Measurements from ENCODE around the gene EID2. TPM values are rescaled to one million over a fixed set of nuclear protein-coding genes. Genes with fewer than 3 reads are reported as not detected.

Gene EID2
- total RNA-seq, 1 donor from 2014 or later = 13.5 TPM

Other genes with a start within 250 kb of the EID2 start
- not detected for gene IFNL1, start 243.8 kb downstream of the EID2 start, total RNA-seq
- 2.2 TPM for gene LRFN1, start 219.3 kb downstream of the EID2 start, total RNA-seq
- 113 TPM for gene GMFG, start 204.1 kb downstream of the EID2 start, total RNA-seq
- 81.2 TPM for gene SAMD4B, start 197.7 kb downstream of the EID2 start, total RNA-seq
- 33.3 TPM for gene PAF1, start 149.1 kb downstream of the EID2 start, total RNA-seq
- gene MED29, start 148.8 kb downstream of the EID2 start, total RNA-seq = 28.8 TPM
- gene ZFP36, start 133.3 kb downstream of the EID2 start, total RNA-seq = 224 TPM
- 32.4 TPM for gene PLEKHG2, start 127.5 kb downstream of the EID2 start, total RNA-seq
- gene RPS16, start 104.2 kb downstream of the EID2 start, total RNA-seq = 1,446 TPM
- 98.4 TPM for gene SUPT5H, start 94.6 kb downstream of the EID2 start, total RNA-seq
- 43.9 TPM for gene TIMM50, start 59.3 kb downstream of the EID2 start, total RNA-seq
- gene DLL3, start 41.2 kb downstream of the EID2 start, total RNA-seq = not detected
- gene SELENOV, start 25.0 kb downstream of the EID2 start, total RNA-seq = not detected
- 2.4 TPM for gene EID2B, start 7.3 kb downstream of the EID2 start, total RNA-seq
- gene LGALS13, start 62.4 kb upstream of the EID2 start, total RNA-seq = not detected
- not detected for gene LGALS16, start 115.8 kb upstream of the EID2 start, total RNA-seq
- not detected for gene LGALS14, start 164.3 kb upstream of the EID2 start, total RNA-seq
- not detected for gene CLC, start 197.9 kb upstream of the EID2 start, total RNA-seq
- not detected for gene LEUTX, start 238.7 kb upstream of the EID2 start, total RNA-seq